GM18507 (cell line): ENCODE data around the gene MACC1.
"Not testable (repeated sequence)": the region's sequence is repeated elsewhere in the genome, so short reads cannot be mapped to it uniquely, and the experiment has no call there.

Experiments used
- DNase-seq: peaks from one replicate; pipeline ENCODE4 v3.0.0; 2011; ENCODE audit warnings: low read depth; ENCODE audit not compliant: insufficient read length; ENCODE audit errors: extremely low spot score
- FAIRE-seq: peaks from 2 replicates; lab custom pipeline; 2011; peaks lifted over from hg19 to GRCh38; lab: Jason Lieb, UNC

The MACC1 gene

DNA sequence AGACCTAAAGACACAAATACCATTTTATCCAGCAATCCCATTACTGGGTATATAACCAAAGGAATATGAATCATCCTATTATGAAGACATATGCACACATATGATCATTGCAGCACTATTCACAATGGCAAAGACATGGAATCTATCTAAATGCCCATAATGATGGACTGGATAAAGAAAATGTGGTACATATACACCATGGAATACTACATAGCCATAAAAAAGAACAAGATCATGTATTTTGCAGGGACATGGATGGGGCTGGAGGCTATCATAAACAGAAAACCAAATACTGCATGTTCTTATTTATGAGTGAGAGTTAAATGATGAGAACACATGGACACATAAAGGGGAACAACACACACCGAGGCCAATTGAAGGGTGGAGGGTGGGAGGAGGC, 3.8 kb downstream of the MACC1 start:
- FAIRE-seq, result peak; percentile 48

GRCh38 chr7:20211376-20211775, 5.8 kb downstream of the MACC1 start:
- FAIRE-seq, result no peak

More for the DNA sequence above, 3.8 kb downstream of the MACC1 start:
- no peak for DNase-seq

GRCh38 chr7:20208651-20209307, 8.4 kb downstream of the MACC1 start:
- no peak for DNase-seq
- no peak for FAIRE-seq

More at GRCh38 chr7:20211376-20211775, 5.8 kb downstream of the MACC1 start:
- DNase-seq, result no peak

DNA sequence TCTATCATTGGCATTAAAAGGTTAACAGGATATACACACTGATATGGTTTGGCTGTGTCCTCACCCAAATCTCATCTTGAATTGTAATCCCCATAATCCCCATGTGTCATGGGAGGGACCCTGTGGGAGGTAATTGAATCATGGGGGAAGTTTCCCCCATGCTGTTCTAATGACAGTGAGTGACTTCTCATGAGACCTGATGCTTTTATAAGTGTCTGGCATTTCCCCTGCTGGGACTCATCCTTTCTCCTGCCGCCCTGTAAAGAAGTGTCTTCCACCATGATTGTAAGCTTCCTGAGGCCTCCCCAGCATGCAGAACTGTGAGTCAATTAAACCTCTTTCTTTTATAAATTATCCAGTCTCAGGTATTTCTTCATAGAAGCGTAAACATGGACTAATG, 9.4 kb downstream of the MACC1 start:
- not testable (repeated sequence) for FAIRE-seq, DNase-seq

DNA sequence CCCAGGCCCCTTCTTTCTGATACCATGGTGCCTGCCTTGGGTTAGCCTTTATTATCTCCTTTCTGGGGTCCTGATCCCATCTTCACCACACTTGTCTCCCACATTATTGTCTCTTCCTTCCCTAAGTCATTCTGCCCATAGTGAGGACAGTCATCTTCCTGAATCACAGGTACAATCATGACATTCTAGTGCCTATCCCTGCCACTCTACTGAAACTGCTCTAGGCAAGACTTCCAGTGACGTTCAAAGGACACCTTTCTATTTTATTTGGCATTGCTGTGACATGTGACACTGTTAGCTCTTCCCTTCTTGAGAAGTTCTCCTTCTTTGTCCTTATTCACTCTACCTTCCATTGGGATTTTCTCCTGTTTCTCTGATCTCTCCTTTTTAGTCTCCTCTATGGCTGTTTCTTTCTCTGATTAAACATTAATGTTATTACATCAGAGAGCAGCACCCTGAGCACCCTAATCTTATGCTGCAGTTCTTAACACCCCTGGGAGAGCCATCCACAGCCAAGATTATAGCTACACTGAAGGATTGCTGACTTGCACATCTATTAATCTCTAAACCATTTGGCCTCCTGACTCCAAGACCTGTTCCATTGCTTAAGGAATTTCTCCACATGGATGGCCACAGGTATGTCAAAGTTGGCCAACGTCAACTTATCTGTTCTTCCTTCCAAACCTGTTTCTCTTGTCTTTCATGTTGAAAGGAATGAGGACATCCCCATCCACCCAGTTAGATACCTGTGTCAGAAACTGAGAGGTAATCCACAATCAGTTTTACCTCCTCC, 10.9 kb downstream of the MACC1 start:
- FAIRE-seq (peak; percentile 35), DNase-seq (no peak)

DNA sequence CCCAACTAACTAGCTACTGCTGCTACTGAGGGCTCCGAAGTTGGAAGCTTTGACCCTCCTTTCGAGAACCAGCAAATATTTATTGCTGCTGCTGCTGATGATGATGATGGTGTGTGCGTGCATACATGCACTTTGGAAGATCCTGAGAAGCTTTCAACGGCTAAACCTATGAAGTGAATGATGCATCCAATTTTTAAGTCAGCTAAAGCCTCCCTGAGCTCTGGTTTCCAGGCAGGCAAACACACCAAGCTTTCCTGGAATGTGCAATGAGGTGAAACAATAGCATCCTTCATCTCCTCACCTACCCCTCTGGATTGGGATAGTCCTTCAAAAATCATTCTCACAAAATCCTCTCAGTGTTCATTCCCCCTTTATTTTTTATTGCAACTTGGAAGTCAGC, 13.9 kb downstream of the MACC1 start:
- FAIRE-seq (no peak), DNase-seq (no peak)

GRCh38 chr7:20201380-20201779, 15.8 kb downstream of the MACC1 start:
- FAIRE-seq (peak; percentile 96), DNase-seq (no peak)

DNA sequence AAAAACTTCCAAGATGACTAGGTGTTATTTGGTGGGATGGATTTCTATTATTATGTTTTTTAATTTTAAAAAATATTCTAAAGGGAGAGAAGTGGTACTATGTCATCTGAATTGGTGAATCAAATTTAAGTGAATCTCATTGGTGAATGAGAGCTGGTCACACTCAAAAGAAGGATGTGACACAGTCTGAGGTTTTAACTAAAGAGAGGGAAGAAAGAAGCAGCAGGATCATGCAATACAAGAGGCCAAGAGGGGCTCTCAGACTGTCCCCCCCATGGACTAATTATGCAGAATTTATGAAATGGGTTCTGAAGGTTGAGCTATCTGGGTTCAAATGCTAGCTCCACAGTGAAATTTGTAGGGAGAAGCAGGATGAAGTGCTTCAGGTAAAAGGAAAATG, 16.2 kb downstream of the MACC1 start:
- DNase-seq, result no peak
- no peak for FAIRE-seq

GRCh38 chr7:20200361-20200760, 16.8 kb downstream of the MACC1 start:
- DNase-seq (no peak), FAIRE-seq (peak; percentile 94)

DNA sequence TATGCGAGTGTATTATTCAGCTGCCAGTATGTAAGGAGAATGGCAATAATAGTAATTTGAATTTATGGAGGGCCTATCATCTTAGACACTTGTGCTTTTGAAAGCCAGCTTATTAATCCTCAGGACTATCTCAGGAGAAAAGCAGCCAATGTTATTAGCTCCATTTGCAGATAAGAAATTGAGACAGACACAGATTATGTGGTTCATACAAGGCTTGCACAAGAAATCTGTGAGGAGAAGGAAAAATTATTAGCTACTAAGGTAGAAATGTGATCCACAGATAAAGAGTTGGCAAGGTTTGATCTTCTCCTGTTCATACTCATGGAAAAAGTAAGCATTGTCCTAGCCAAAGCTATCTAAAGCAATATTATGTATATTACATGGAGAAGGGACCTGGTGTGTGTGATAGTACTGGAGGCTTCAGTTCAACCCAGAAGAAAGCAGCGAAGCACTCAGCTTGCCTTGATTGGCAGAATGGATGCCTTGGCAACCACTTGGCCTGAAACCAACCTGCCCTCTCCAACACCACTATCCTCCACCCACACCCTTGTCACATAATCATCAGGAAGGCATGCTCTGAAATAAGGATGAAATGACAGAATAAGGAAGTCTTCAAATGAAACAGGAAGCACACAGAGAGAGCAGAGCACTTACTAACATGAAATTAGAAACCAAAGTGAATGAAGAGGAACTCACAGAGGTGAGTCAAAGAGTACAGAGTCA, 18.0 kb downstream of the MACC1 start:
- DNase-seq (no peak), FAIRE-seq (peak; percentile 99)

- peak; percentile 49 for FAIRE-seq
- DNase-seq, result no peak
Observed at GRCh38 chr7:20198260-20198659, 18.9 kb downstream of the MACC1 start.

- DNase-seq (no peak), FAIRE-seq (no peak)
Observed at GRCh38 chr7:20197837-20198236, 19.3 kb downstream of the MACC1 start.

GRCh38 chr7:20197125-20197748, 19.9 kb downstream of the MACC1 start:
- DNase-seq (no peak), FAIRE-seq (peak; percentile 66)

- peak; percentile 69 for FAIRE-seq
- no peak for DNase-seq
Observed at GRCh38 chr7:20194343-20194995, 22.7 kb downstream of the MACC1 start.

- FAIRE-seq, result peak; percentile 15
- DNase-seq, result no peak
Observed at GRCh38 chr7:20193873-20194272, 23.3 kb downstream of the MACC1 start.

- DNase-seq (no peak), FAIRE-seq (peak; percentile 59)
Observed at GRCh38 chr7:20193242-20193777, 23.9 kb downstream of the MACC1 start.

DNA sequence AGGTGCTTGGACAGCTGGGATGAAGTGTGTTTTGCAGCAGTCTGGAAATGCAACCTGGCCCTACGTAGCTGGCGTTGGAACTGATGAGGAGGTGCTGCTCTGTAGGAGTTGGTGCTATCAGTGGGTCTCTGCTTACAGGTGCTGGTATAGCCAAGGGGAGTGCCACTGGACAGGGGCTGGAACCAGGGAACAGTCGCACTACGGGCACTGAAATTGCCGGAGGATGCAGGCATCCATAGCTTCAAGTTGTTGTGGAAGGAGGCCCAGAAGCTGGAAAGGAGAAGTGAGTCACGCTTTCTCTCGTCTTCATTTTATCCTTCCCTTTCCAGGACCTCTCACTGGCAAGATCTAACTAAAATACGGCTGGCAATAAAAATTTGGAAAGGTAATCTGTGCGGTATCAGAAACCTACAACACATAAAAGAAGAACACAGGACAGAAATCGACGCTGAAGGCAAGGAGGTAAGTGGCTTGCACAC, 25.8 kb downstream of the MACC1 start:
- FAIRE-seq (no peak), DNase-seq (no peak)

GRCh38 chr7:20190560-20191390, 26.4 kb downstream of the MACC1 start:
- DNase-seq (no peak), FAIRE-seq (peak; percentile 70)
